Colonic mucosa (tissue), 4 donors: ENCODE data around the gene NAA40. TPM values are rescaled to one million over a fixed set of nuclear protein-coding genes. Genes with fewer than 3 reads are reported as not detected.

Experiments used
- DNase-seq: peaks from one replicate; pipeline ENCODE4 v3.0.0-alpha.2; 2020
- H3K27ac ChIP-seq: fragments of 200-600 bp; one replicate; pipeline ENCODE4 v1.8.0; 2021
- H3K27me3 ChIP-seq: fragments of 200-600 bp; one replicate; pipeline ENCODE4 v1.8.0; 2021
- H3K36me3 ChIP-seq: fragments of 200-600 bp; one replicate; pipeline ENCODE4 v1.8.0; 2021
- H3K4me1 ChIP-seq: fragments of 200-600 bp; one replicate; pipeline ENCODE4 v1.8.0; 2021; ENCODE audit warnings: mild to moderate bottlenecking
- H3K4me3 ChIP-seq: fragments of 200-600 bp; one replicate; pipeline ENCODE4 v1.8.0; 2021
- H3K9ac ChIP-seq, 2 donors: one replicate each; pipeline ENCODE4 v1.7.0; 2013; ENCODE audit warnings: control low read depth in 2 of 2, low read depth in 2 of 2, low read length in 2 of 2
- H3K9me3 ChIP-seq: fragments of 200-600 bp; one replicate; pipeline ENCODE4 v1.8.0; 2021
- intact Hi-C: fragments of 100-400 bp; cut with DNase I; formaldehyde crosslinking; loops from one replicate; pipeline ENCODE4 v1.14.1; 2022
- total RNA-seq, 2 donors: library from RNA; stranded (reverse); fragmentation: NEBNext Ultra II Directional in 1 of 2; extraction: Animal tissue kit (Norgen Biotek cat#: 25700) in 1 of 2; gene quantifications; one replicate each; pipeline ENCODE4 v1.2.1, GENCODE V29; 2021
- TF ChIP-seq, protein P1 (sequence below): fragments of 200-600 bp; IDR thresholded peaks from one replicate; pipeline ENCODE4 v1.8.0; 2022; ENCODE audit warnings: antibody characterized with exemption, mild to moderate bottlenecking
- donor health status: healthy.
- donor health status: DM: no; HTN: no; CAD: no.
- donor health status: DM: no; HTN: no; CAD: no.

Gene NAA40
- total RNA-seq, 2 donors from 2014 or later: 20.5 to 32.9 TPM

DNA sequence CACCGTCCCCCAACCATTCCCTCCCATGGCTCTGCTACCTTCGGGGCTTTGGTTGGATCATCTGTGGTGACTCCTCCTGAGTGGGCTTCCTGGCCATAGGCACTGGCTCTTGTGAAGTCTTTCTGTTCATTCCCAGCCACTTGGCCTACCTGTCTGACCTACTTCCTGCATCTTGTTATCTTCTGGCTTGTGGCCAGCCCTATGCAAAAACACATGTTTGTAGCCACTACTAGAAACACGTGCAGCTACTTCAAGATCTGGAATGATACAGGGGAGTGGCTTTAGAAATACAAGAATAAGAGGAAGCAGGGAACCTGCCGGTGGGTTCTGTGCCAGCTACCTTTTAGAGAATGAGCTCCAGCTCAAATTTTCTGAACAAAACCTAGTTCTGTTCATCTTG is 42.7 kb upstream of the NAA40 start:
- H3K9me3 ChIP-seq: no peaks in the 10 kb centered on the region
- no peak overlapping the region for H3K9ac ChIP-seq
- no peaks in the 10 kb centered on the region for H3K4me1 ChIP-seq
- H3K27me3 ChIP-seq: no peaks in the 10 kb centered on the region
- no peak overlapping the region for H3K27ac ChIP-seq
- intact Hi-C loops: no loop called here
- peaks cover 38% of the 10 kb centered on the region for H3K36me3 ChIP-seq
- peak; percentile 46 for DNase-seq
- no peak overlapping the region for H3K4me3 ChIP-seq
- TF ChIP-seq, protein P1, sequence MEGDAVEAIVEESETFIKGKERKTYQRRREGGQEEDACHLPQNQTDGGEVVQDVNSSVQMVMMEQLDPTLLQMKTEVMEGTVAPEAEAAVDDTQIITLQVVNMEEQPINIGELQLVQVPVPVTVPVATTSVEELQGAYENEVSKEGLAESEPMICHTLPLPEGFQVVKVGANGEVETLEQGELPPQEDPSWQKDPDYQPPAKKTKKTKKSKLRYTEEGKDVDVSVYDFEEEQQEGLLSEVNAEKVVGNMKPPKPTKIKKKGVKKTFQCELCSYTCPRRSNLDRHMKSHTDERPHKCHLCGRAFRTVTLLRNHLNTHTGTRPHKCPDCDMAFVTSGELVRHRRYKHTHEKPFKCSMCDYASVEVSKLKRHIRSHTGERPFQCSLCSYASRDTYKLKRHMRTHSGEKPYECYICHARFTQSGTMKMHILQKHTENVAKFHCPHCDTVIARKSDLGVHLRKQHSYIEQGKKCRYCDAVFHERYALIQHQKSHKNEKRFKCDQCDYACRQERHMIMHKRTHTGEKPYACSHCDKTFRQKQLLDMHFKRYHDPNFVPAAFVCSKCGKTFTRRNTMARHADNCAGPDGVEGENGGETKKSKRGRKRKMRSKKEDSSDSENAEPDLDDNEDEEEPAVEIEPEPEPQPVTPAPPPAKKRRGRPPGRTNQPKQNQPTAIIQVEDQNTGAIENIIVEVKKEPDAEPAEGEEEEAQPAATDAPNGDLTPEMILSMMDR: no peak

DNA sequence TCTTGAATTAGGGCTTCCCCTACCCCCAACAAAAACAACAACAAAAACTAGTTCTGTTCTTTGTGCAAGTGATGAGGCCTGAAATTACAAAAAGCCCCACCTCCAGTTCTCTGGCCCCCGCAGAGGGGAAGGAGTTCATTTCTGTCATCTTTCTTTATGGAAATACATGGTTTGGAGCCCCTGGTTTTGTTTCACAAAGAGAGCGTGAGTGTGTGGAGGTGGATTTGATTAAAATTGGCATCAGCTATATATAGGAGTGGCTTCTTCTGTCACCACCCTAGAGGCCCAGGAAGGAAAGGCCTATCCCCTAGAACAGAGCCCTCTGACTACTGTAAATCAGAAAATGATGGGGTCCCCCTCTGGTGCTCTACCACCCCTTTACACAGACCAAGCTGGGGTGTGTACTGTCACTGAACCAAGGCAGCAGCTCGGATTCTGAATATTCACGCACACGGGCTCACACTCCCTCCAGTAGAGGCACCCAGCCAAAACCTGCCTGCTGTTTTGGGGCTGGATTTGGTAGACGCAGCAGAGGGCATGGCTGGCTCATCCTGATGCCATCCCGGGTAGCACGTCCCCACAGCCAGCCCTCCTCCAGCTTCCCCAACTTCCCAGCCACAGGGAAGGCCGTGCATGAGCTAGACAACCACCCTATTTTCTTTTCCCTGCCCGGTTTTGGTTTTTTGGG is 41.2 kb upstream of the NAA40 start:
- TF ChIP-seq, protein P1: no peak
- Histone ChIP-seq H3K9me3 (no peaks in the 10 kb centered on the region), H3K4me3 (no peak overlapping the region), H3K36me3 (peaks cover 43% of the 10 kb centered on the region), H3K27me3 (no peaks in the 10 kb centered on the region), H3K4me1 (no peaks in the 10 kb centered on the region), H3K9ac (no peak overlapping the region), H3K27ac (no peak overlapping the region)
- DNase-seq: no peak
- intact Hi-C loops: no loop called here

DNA sequence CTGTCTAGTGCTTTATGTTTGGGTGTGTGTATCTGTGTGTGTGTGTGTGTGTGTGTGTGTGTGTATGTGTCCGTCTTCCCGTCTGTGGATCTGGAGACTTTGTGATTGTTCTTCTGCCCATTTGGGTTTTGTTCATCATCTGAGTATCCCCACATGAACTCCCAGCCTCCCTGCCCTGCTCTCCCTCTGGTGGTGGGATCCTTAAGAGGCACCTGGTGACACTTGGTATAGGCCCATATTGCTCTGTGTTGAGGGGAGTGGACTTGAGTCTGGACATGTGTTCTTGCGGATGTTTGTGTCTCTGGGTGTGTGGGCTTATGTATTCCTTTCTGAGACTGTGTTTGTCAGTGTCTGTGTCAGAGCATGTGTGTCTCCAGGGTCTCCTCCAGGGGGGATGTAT is 37.1 kb upstream of the NAA40 start:
- H3K27me3 ChIP-seq: no peaks in the 10 kb centered on the region
- H3K9ac ChIP-seq: no peak overlapping the region
- H3K9me3 ChIP-seq: no peaks in the 10 kb centered on the region
- no peak overlapping the region for H3K4me3 ChIP-seq
- no peak overlapping the region for H3K27ac ChIP-seq
- peaks cover 62% of the 10 kb centered on the region for H3K36me3 ChIP-seq
- no peaks in the 10 kb centered on the region for H3K4me1 ChIP-seq
- TF ChIP-seq, protein P1: no peak
- intact Hi-C loops: no loop called here
- no peak for DNase-seq

DNA sequence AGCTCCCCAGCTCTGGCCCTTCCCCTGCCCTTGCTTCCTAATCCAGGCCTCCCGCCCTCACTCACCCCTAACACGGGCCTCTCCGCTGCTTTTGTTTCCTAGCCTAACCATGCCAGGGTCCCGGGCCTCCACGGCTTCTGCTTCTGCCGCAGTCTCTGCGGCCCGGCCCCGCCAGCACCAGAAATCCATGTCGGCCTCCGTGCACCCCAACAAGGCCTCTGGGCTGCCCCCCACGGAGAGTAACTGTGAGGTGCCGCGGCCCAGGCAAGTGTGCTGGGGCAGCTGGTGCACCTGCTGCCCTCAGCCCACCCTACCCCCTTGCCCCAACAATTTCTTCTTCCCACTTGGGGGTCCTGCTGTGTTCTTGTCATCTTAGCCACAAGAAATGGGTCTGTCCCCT is 34.9 kb upstream of the NAA40 start:
- intact Hi-C loops: no loop called here
- no peak overlapping the region for H3K4me3 ChIP-seq
- DNase-seq: no peak
- no peaks in the 10 kb centered on the region for H3K27me3 ChIP-seq
- H3K9me3 ChIP-seq: no peaks in the 10 kb centered on the region
- H3K9ac ChIP-seq: no peak overlapping the region
- TF ChIP-seq, protein P1: no peak
- H3K27ac ChIP-seq: no peak overlapping the region
- H3K36me3 ChIP-seq: peaks cover 56% of the 10 kb centered on the region
- H3K4me1 ChIP-seq: no peaks in the 10 kb centered on the region

DNA sequence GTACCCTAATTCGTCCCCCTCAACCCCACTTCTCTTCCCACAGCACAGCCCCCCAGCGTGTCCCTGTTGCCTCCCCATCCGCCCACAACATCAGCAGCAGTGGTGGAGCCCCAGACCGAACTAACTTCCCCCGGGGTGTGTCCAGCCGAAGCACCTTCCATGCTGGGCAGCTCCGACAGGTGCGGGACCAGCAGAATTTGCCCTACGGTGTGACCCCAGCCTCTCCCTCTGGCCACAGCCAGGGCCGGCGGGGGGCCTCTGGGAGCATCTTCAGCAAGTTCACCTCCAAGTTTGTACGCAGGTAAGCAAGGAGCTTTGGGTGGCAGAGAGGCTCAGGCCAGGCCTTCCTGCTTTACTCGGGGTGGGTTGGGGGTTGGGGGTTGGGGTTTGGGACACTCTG is 34.1 kb upstream of the NAA40 start:
- H3K36me3 ChIP-seq: peaks cover 52% of the 10 kb centered on the region
- DNase-seq: no peak

More for the DNA sequence above, 34.1 kb upstream of the NAA40 start:
- TF ChIP-seq, protein P1: no peak
- Histone ChIP-seq H3K9me3 (no peaks in the 10 kb centered on the region), H3K27me3 (no peaks in the 10 kb centered on the region), H3K4me3 (no peak overlapping the region), H3K4me1 (no peaks in the 10 kb centered on the region), H3K9ac (no peak overlapping the region), H3K27ac (no peak overlapping the region)
- intact Hi-C loops: loop anchor here (5.0 kb wide), 1 partner anchor 67 kb away; the partner anchor contains the start of gene MARK2
